UCSD-AML1 (cell line): Measurements from ENCODE around the gene ZNF765.
"Not testable (repeated sequence)": the region's sequence is repeated elsewhere in the genome, so short reads cannot be mapped to it uniquely, and the experiment has no call there.

ENCODE experiments used
- DNase-seq: peaks from one replicate; lab custom pipeline; 2025; ENCODE audit not compliant: unreplicated experiment; lab: John Stamatoyannopoulos, UW

The ZNF765 gene

DNA sequence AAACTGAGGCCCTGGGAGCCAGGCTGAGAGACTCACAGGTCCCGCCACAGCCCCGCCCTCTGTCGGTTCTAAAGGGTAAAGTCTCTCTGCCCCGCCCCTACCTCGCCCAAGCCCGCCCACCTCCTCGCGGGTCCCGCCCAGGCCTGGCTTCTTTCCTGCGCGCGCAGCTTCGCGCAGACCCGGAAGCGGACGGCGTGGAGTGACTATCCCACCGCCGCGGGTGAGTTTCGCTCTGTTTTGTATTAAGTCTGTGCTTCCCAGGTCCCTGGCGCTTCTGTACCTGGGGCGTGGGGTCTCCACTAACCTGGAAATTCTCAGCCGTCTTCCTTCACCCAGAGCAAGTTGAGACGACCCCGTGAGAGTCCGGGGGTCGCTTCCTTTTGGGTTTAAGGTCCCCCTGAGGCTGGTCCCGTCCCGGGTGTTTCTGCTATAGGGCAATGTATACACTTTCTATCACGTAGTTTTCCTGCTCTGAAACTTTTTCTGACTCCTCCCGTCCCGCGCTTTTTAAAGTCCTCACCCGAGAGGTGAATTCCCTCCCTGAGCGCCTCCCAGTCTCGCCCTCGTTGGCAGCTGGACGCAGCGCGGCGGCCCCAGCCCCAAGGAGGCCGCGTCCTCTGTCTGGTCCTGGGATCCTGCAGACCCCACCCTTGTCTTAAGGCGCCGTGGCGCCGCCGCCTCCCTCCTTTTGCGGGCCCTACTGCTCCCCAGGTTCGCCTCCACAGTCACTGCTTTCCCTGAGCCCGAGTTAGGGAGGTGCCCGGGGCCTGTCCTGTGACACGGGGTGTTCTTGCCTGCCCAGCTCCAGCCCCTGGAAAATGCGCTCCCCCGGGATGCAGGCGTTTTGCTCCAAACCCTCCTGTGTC lies at the start of gene ZNF765:
ZNF765 (plus strand) TSS at position 176 of the 866 bp plus-strand sequence. CDS start 2,867 bp downstream, outside the sequence.
- DNase-seq = peak; percentile 92

- no peak for DNase-seq
These were observed 39.2 kb upstream of the ZNF765 start for GRCh38 chr19:53355739-53356138.

GRCh38 chr19:53357821-53358581 lies 36.9 kb upstream of the ZNF765 start:
- no peak for DNase-seq

DNA sequence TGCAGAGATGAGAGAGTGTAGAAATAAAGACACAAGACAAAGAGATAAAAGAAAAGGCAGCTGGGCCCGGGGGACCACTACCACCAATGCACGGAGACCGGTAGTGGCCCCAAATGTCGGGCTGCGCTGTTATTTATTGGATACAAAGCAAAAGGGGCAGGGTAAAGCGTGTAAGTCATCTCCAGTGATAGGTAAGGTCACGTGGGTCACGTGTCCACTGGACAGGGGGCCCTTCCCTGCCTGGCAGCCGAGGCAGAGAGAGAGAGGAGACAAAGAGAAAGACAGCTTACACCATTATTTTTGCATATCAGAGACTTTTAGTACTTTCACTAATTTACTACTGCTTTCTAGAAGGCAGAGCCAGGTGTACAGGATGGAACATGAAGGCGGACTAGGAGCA lies 34.9 kb upstream of the ZNF765 start:
- DNase-seq = not testable (repeated sequence)

DNA sequence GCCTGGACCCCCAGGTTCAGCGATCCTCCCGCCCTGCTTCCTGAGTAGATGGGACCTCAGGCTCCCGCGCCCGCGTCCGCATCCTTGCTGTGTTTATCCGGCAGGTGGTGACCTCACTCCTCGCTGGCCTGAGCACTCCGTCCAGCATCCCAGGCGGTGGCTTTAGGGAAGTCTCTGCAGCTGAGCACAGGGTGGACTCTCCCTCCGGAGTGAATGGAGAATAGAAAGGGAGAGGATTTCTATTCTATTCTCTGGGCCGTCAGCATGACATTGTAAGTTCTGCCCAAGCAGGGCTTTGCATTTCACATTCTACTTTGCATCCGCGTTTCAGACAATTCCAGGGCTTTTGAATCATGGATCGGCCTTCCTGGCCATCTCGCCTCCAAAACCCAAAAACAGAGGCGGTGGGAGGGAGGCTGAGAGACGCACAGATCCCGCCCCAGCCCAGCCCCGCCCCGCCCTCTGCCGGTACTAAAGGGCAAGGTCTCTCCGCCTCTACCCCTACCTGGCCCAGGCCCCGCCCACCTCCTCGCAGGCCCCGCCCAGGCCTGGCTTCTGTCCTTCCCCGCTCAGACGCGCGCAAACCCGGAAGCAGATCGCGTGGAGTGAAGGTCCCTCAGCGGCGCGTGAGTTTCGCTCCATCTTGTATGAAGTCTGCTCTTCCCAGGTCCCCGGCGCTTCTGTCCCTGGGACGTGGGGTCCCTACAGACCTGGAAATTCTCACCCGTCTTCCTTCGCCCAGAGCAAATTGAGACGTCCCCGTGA lies 29.6 kb upstream of the ZNF765 start, which contains the start of gene ZNF525:
ZNF525 (plus strand) TSS at position 572 of the 765 bp plus-strand sequence. CDS start 6,577 bp downstream, outside the sequence.
- peak; percentile 84 for DNase-seq

- no peak for DNase-seq
These were observed 29.0 kb upstream of the ZNF765 start for GRCh38 chr19:53365899-53366493.

DNA sequence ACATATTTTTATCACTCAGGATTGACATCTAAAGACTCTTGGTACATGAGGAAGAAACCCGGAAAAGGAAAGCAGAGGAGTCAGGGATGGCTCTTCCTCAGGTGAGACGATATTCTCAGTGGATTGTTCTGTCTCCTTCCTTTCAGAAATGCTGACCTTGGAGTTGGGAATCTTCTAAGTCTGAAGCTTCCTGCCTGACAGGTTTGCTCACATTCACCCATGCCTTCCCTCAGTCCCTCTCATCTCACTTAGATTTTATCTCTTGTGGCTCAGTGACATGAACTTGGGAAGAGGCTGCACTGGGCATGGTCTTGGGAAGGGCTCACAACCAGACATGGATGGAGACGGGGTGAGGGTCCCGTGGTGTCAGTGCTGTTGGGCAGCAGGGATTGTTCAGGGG lies 22.8 kb upstream of the ZNF765 start:
- DNase-seq = no peak

DNA sequence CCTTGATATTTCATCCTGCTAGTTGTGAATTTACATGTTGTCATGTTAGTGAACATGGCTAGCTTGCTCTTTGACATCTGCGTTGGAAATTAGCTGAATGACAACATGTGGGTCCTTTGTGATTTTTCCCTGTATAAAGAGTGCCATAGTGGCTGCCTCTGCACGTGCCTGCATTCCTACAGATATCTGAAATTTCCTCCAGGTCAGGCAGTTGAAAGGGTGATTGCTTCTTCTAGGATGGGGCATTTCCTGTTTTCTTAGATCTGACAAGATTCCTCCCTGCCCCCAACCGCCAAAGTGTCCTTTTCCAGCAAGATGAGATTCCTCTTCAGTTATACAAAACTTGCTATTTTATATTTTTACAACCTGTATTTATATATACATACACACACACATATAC lies 20.7 kb upstream of the ZNF765 start:
- no peak for DNase-seq

DNA sequence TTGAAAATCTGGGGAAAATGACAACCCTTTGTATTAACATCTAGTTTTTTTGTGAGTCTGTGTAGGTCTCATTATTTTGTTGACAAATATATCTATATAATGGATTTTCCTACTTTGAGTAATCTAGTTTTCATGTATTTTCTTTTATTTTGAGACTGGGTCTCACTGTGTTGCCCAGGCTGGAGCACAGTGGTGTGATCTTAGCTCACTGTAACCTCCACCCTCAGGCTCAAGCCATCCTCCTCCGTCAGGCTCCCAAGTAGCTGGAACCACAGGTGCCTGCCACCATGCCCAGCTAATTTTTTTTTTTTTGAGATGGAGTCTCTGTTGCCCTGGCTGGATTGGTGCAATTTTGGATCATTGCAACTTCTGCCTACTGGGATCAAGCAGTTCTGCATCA lies 20.2 kb upstream of the ZNF765 start:
- DNase-seq = no peak

GRCh38 chr19:53381376-53381775 lies 13.6 kb upstream of the ZNF765 start:
- no peak for DNase-seq

DNA sequence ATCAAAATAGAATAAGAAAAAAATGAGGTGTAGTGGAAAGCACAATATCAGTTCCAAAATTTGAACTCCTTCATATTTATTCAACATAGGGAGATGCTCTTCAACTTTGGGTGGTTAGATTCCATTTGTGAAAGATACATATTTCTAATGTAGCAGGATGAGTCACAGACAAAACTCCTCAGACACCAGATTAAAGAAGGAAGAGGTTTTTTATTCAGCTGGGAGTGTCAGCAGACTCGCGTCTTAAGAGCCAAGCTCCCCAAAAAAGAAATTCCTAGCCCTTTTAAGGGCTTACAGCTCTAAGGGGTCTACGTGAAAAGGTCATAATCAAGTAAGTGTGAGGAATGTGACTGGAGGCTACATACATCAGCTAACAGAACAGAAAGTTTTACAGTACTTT lies 6.8 kb upstream of the ZNF765 start:
- DNase-seq = no peak

DNA sequence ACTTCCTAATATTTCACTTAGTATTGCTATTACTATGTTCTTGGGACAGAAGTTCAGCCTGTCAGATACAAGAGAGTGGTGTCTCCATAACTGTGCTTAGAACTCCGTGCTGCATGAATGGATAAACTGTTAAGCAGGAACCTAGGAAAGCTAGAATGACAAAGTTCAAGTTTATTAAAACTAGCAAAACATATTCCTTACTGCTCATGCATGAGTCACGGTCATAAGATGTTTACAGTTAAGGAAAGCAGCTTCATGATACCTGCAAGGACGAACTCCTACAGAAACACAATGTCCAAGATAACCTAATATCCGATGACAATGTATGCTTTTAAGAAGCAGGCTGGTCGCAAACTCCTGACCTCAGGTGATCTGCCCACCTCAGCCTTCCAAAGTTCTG lies 6.0 kb upstream of the ZNF765 start:
- DNase-seq = no peak

DNA sequence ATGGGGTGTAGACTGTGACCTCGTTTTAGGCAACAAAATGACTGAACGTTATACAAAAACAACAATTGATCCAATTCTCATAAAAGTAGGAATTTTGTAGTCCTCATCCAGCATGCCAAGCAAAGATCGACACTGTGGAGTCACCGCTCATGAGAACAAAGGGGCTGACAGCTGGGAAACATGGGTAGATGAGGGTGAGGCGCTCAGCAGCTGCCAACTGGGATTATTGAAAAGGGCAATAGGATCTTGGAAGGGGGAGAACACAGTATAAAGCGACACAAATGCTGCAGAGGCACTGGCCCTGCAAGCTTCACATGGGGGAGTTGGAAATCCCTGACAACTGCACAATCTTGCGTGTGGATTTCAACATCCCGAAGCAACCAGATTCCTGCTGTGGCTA lies 5.4 kb upstream of the ZNF765 start:
- DNase-seq = no peak

GRCh38 chr19:53389978-53390377 lies 5.0 kb upstream of the ZNF765 start:
- DNase-seq = no peak

GRCh38 chr19:53394522-53394973 lies 401 bp upstream of the ZNF765 start:
- no peak for DNase-seq

DNA sequence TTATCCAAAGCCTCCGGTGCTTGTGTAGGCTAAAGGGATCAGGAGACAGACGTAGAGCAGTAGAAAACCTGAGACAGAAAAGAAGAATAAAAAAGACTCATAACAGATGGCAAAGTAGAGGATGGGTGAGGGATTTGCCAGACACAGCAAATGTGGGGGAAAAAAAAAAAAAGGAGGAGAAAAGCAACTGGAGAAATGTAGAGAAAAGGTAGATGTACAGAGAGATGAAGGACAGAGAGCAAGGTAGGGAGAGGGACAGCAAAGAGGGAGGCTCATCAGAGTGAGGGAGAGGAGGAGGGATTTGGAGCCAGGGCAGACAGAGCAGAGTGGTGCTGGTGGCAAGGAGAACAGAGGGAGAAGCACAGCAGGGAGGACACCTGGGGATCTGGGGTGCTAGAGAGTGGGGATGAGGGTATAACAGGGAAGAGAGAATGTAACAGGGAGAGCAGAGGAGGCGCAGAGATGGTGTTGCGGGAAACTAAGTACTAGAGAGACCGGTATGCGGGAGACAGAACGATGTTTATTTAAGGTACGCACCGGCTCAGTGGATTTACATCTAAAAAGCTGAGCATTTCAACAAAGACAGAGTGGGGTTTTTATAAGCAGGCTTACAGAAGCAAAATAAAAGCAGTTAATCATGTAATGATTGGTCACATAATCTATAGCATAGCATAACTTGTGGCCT lies 1.0 kb downstream of the ZNF765 start:
- not testable (repeated sequence) for DNase-seq

DNA sequence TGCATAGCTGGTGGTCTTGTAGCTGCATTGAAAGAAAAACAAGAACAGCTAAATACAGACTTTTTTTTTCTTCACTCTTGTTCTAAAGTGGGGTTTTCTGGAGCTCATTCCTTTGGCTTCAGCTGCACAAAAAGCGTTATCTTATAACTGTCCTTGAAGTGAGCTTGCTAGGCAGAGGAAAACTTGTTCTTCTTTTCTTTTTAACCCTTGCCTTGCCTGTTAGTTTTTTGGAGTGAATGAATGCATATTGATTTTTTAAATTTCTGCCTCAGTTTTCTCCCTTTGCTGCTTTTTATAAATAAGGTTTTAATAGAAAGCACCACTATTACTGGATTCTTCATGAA lies 1.5 kb downstream of the ZNF765 start:
- DNase-seq = no peak

DNA sequence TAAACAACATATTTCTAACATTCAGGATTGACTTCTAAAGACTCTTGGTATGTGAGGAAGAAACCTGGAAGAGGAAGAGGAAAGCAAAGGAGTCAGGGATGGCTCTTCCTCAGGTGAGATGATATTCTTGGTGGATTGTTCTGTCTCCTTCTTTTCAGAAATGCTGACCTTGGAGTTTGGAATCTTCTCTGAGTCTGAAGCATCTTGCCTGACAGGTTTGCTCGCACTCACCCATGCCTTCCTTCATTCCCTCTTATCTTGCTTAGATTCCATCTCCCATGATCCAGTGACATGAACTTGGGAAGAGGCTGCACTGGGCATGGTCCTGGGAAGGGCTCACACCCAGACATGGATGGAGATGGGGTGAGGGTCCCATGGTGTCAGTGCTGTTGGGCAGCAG lies 3.0 kb downstream of the ZNF765 start:
- DNase-seq = not testable (repeated sequence)

DNA sequence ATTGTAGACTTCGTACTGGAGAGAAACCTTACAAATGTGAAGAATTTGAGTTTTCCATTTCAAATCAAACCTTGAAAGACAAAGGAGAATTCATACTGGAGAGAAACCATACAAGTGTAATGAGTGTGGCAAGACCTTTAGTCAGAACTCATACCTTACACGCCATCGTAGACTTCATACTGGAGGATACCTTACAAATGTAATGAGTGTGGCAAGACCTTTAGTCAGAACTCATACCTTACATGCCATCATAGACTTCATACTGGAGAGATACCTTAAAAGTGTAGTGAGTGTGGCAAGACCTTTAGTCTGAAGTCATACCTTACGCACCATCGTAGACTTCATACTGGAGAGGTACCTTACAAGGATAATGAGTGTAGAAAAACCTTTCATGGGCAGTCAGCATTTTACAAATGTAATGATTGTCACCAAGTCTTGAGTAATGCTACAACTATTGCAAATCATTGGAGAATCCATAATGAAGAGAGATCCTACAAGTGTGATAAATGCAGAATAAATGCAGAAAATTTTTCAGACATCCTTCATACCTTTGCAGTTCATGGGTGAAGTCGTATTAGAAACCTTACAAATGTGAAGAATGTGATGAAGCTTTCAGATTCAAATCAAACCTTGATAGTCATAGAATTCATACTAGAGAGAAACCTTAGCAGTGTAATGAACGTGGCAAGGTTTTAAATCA lies 14.7 kb downstream of the ZNF765 start:
- no peak for DNase-seq
